NCI-H345 treated with DMSO at 0.1 percent for 48 hours (cell line): ENCODE results near the gene ADARB1.

Experiments used
- DNase-seq: peaks from one replicate; lab custom pipeline; 2025; ENCODE audit not compliant: unreplicated experiment; lab: John Stamatoyannopoulos, UW

ADARB1 gene

GRCh38 chr21:45163413-45164123, 89.2 kb downstream of the ADARB1 start:
- DNase-seq: no peak

DNA sequence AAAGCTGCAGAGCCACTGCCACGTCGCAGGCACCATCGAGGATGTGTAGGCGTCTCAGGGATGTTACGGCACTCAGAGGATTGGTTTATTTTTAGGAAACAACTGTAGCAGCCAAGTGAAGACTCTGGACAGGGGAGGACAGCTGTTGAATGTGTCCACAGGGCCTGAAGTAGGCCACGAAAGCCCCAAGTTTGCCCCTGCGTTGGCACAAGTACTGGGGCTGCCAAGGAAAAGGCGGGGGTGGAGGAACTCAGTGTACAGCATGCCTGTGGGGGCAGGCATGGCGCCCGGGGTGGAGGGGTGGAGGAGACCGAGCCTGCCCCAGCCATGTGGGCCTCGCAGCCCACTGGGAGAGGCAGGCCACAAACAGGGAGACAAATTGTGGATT, 89.7 kb downstream of the ADARB1 start:
- DNase-seq: no peak

- no peak for DNase-seq
These were observed 90.5 kb downstream of the ADARB1 start for GRCh38 chr21:45164838-45165237.

DNA sequence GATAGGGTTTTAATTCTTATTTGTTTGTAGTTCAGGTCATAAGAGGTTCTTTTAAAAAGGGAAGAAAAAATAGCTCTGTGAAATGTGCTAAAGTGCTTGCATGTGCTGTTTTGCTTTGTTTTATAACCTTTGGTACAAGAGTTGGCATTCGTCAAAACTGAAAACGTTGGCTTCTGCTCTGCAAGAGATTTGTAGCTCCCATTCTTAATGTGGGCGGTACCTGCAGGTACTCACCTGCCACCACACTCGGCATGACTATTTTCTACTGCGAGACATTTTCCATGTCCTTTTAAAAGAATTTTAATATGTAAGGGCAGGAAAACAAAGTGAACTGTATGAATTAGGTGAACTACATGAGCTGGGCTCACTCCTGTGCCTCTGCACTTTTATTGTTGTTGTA, 92.6 kb downstream of the ADARB1 start:
- DNase-seq: no peak

DNA sequence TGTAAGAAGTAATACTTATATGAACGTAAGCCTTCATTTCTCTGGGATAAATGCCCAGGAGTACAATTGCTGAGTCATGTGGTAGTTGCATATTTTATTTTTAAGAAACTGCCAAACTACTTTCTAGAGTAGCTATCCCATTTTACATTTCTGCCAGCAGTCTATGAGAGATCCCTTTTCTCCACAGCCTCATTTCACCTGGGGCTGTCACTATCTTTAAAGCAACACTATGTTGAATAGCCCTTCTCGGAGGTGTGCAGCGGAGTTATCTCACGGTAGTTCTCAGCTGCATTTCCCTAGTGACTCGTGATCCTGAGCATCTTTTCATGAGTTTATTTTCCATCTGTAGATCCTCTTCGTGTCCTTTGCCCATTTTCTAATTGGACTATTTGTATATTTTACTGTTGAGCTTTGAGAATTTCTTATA, 93.4 kb downstream of the ADARB1 start:
- DNase-seq: no peak

- no peak for DNase-seq
These were observed 94.1 kb downstream of the ADARB1 start for GRCh38 chr21:45168522-45168921.

DNA sequence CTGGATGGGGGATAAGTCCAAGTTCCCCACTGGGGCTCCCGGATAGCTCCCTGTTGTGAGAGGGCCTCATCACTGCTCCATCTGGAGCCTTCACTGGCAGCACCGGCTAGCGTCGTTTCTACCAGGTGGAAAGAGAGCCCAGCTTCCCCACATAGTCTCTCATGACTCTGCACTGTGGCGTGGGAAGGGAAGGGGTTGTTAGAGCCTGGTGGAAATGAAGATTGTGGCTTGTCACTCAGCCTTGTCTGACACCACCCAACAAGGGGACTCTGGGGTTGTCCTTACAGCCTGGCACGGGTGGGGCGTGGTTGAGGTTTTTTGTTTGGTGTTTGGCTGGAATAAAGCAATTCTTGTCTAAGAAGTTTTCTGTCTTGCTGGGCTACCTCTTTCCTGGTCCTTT, 94.6 kb downstream of the ADARB1 start:
- no peak for DNase-seq

GRCh38 chr21:45169682-45170081, 95.3 kb downstream of the ADARB1 start:
- DNase-seq: no peak

DNA sequence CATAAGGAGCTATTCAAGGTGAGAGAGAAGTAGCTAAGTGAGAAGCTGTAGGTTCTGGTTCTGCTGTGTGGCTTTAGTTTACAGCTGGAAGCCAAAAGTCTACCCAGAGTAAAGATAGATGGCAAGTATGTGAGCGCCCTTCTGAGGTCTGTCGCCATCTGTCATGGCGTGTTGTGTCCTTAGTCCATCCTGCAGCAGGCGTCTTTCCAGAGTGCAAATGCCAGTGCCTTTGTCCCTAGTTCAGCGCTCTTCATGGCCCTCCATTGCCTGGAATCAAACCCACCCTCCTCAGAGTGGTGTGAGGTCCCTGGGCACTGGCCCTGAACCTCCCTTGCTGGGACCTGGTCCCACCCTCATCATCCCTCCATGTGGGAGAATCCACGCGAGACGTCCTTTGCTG, 96.6 kb downstream of the ADARB1 start:
- DNase-seq: no peak

- DNase-seq: no peak
These were observed 98.0 kb downstream of the ADARB1 start for GRCh38 chr21:45172420-45172819.

- DNase-seq: no peak
These were observed 101.1 kb downstream of the ADARB1 start for GRCh38 chr21:45175326-45176095.

DNA sequence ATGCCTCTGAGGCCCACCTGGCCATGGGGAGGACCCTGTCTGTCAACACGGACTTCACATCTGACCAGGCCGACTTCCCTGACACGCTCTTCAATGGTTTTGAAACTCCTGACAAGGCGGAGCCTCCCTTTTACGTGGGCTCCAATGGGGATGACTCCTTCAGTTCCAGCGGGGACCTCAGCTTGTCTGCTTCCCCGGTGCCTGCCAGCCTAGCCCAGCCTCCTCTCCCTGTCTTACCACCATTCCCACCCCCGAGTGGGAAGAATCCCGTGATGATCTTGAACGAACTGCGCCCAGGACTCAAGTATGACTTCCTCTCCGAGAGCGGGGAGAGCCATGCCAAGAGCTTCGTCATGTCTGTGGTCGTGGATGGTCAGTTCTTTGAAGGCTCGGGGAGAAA, 101.8 kb downstream of the ADARB1 start:
- no peak for DNase-seq

GRCh38 chr21:45177039-45177438, 102.7 kb downstream of the ADARB1 start:
- DNase-seq: no peak

DNA sequence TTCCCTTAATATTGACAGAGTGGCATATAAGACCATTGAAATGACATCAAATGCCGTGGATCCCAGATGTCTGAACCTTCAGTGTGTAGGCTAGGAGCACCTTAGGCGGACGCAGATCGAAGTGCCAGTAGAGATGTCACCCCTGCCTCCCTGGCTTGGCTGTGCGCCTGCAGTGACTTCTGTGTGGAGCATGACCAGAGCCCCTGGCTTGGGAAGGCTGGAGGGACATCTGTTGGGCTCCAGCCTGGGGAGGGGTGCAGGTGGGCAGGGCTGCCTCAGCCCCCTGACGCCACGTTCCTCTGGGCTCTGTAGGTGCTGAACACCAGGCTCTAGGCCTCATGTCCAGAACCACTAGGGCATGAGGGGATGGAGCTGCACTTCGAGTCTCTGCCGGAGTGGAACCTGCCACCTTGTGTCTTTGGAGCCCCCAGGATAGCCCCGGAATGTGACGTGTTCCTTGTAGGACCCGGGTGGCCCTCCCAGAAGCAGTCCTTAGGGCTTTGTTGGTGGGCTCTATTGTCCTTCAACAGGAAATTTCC, 103.8 kb downstream of the ADARB1 start:
- DNase-seq: no peak

DNA sequence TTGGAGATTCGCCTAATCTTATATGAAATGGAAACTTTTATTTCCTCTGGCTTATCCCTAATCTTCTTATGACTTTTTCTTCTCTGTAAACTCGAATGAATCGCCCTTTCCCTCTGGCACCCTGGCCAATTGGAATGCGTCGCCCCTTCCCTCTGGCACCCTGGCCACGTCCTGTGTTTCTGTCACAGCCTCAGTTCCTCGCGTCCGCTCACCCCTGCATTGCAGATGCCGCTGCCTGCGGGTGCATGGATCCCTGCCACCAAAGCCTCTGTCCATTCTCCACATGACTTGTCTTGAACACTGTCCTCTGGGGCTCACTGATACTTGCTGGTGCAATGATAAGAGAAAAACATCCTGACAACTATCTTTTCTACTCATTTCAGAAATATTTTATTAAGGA, 104.6 kb downstream of the ADARB1 start:
- DNase-seq: no peak

DNA sequence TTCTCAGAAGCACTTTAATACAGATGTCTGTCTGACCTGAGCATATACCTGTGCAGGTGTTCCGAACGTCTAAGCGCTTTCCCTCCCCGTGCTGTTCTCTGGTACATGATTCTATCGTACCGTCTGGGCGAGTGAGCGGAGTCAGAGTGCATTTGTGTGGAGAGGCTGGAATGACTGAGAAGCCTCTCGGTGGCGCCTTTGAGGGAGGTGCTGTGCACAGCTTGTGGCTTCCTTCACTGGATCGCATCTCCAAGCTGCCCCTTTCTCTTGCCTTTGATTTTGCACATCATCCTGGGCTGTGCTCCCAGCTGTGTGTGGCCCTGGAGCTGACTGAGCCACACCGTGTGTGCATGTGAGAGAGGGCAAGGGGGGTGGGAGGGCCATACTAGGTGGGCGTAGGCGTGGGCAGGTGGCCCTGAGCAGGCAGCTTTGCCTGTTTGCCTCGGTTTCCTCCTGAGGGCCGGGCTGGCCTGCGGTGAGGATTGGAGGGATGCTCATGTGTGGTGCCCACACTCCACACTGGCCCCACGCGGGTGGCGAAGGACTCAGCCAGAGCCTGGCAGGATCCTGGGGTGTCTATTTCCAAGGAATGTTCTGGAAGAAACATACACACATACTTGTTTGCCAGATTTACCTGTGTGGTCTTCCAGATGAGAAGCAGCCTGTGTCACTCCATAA, 105.3 kb downstream of the ADARB1 start:
- no peak for DNase-seq

DNA sequence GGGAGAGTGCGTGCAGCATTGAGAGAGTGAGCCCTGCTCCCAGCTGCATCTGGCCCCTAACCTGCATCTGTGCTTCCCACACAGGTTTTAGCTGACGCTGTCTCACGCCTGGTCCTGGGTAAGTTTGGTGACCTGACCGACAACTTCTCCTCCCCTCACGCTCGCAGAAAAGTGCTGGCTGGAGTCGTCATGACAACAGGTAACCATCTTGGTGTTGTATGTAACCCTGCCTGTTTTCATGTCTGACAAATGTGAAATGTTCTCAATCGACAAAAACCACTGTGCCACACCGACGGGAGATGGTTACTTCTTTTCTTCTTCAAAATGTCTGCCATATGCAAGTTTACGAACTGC, 105.8 kb downstream of the ADARB1 start:
- DNase-seq: no peak

DNA sequence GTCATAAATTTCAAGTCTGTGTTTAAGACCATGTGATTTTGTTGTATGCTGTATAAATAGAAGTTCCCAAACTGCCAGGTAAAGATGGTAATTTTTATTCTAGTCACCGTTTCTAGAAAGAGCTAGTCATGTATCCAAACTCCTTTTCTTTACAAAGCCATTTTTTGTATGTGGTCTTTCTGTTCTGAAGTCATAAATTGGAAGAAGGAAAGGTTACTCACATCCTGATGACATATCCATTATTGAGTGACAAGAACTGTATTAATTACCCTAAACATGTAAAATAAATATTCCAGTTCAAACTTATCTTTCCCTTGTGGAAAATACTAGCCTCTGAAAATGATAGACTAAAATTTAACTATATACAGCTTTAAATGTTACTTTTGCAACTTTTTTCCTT, 108.6 kb downstream of the ADARB1 start:
- no peak for DNase-seq

DNA sequence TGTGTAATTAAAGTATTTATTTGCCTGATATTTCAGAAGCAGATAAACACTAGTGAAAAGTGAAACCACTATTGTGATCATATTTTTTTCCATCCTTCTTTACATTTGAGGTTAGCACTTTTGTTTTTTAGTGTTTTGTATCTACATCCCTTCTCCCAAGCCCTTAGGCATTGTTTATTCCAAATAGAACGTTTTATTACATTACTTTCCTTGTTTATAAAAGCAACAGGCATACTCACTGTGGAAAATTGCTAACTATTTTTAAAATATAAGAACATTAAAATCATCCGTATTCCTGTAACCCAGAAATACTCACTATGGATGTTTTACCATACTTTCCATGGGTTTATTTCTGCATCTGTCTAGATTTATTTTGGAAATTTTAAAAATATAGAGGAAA, 109.5 kb downstream of the ADARB1 start:
- no peak for DNase-seq

DNA sequence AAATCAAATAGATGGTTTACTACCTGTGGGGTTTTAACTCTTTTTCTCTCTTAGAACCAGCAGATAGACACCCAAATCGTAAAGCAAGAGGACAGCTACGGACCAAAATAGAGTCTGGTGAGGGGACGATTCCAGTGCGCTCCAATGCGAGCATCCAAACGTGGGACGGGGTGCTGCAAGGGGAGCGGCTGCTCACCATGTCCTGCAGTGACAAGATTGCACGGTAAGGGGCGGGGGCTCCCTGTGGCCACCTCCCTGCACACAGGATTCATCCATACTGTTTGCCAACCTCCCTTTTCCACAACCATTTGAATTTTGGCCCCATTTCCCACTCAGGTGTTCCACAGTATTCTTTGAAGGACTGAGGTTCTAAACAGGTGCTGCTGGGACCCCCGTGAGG, 110.5 kb downstream of the ADARB1 start:
- DNase-seq: no peak

GRCh38 chr21:45186709-45187108, 112.3 kb downstream of the ADARB1 start:
- DNase-seq: no peak

DNA sequence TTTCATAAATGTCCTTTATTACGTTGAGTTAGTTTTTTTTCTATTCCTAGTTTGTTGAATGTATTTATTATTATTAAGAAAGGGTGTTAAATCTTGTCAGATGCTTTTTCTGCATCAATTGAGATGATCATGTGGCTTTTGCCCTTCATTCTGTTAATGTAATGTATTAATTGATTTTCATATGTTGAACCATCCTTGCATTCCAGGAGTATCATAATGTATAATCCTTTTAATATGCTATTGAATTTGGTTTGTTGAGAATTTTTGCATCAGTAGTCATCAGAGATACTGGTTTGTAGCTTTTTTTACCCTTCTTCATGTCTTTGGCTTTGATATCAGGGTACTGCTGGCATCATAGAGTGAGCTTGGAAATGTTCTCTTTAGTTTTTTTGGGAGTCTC, 113.3 kb downstream of the ADARB1 start:
- no peak for DNase-seq
